Trophoblast cell (in vitro differentiated cells and primary cell): ENCODE measurements around the gene MIPOL1.

ENCODE experiments used
- DNase-seq, 2 donors: peaks; one replicate each; pipeline ENCODE4 v3.0.0-alpha.2; 2016
- H2AFZ ChIP-seq: 2 replicates; pipeline ENCODE4 v1.6.1; 2013; ENCODE audit warnings: low read length, moderate library complexity, mild to moderate bottlenecking; ENCODE audit not compliant: insufficient read depth, poor library complexity
- H2AK5ac ChIP-seq: 2 replicates; pipeline ENCODE4 v1.6.1; 2013; ENCODE audit warnings: mild to moderate bottlenecking, low read length
- H2BK120ac ChIP-seq: 2 replicates; pipeline ENCODE4 v1.6.1; 2013; ENCODE audit warnings: low read length, mild to moderate bottlenecking, moderate library complexity; ENCODE audit not compliant: insufficient read depth, poor library complexity
- H2BK12ac ChIP-seq: 2 replicates; pipeline ENCODE4 v1.6.1; 2013; ENCODE audit warnings: mild to moderate bottlenecking, low read length, moderate library complexity
- H2BK5ac ChIP-seq: 2 replicates; pipeline ENCODE4 v1.6.1; 2013; ENCODE audit warnings: low read length, low read depth, moderate library complexity, mild to moderate bottlenecking; ENCODE audit not compliant: poor library complexity
- H3K14ac ChIP-seq: 2 replicates; pipeline ENCODE4 v1.6.1; 2013; ENCODE audit warnings: mild to moderate bottlenecking, low read length
- H3K18ac ChIP-seq: 2 replicates; pipeline ENCODE4 v1.6.1; 2013; ENCODE audit warnings: mild to moderate bottlenecking, low read length
- H3K23ac ChIP-seq: 2 replicates; pipeline ENCODE4 v1.6.1; 2013; ENCODE audit warnings: low read length
- H3K27ac ChIP-seq: 2 replicates; pipeline ENCODE4 v1.5.1; 2013; ENCODE audit warnings: low read depth, mild to moderate bottlenecking, inconsistent platforms, low read length, moderate library complexity
- H3K27me3 ChIP-seq: 2 replicates; pipeline ENCODE4 v1.6.1; 2013; ENCODE audit warnings: inconsistent platforms, mild to moderate bottlenecking, low read length, moderate library complexity; ENCODE audit not compliant: insufficient read depth
- H3K36me3 ChIP-seq, 2 experiments: 1 replicate in 1 of 2; 2 replicates in 1 of 2; pipeline ENCODE4 v1.6.1; 2013; ENCODE audit warnings: low read length in 2 of 2, mild to moderate bottlenecking in 2 of 2, moderate library complexity in 1 of 2; ENCODE audit not compliant: insufficient read depth in 2 of 2, control insufficient read depth in 1 of 2
- H3K4ac ChIP-seq: 2 replicates; pipeline ENCODE4 v1.6.1; 2013; ENCODE audit warnings: low read depth, mild to moderate bottlenecking, low read length, moderate library complexity
- H3K4me1 ChIP-seq, 2 experiments: 1 replicate in 1 of 2; 2 replicates in 1 of 2; pipeline ENCODE4 v1.6.1; 2013; ENCODE audit warnings: low read length in 2 of 2, mild to moderate bottlenecking in 2 of 2, moderate library complexity in 1 of 2; ENCODE audit not compliant: insufficient read depth in 2 of 2, control insufficient read depth in 1 of 2
- H3K4me2 ChIP-seq: 2 replicates; pipeline ENCODE4 v1.6.1; 2013; ENCODE audit warnings: inconsistent platforms, mild to moderate bottlenecking, low read length, moderate library complexity
- H3K4me3 ChIP-seq: 2 replicates; pipeline ENCODE4 v1.5.1; 2013; ENCODE audit warnings: mild to moderate bottlenecking, low read depth, low read length, inconsistent platforms
- H3K79me1 ChIP-seq: one replicate; pipeline ENCODE4 v1.6.1; 2013; ENCODE audit warnings: low read length
- H3K79me2 ChIP-seq: 2 replicates; pipeline ENCODE4 v1.6.1; 2013; ENCODE audit warnings: low read length, mild to moderate bottlenecking; ENCODE audit not compliant: control insufficient read depth, insufficient read depth, poor library complexity
- H3K9ac ChIP-seq: 2 replicates; pipeline ENCODE4 v1.6.1; 2013; ENCODE audit warnings: mild to moderate bottlenecking, low read length
- H3K9me3 ChIP-seq: 2 replicates; pipeline ENCODE4 v1.6.1; 2013; ENCODE audit warnings: low read depth, mild to moderate bottlenecking, control low read depth, inconsistent platforms, low read length; ENCODE audit not compliant: insufficient read depth
- H4K12ac ChIP-seq: 2 replicates; pipeline ENCODE4 v1.6.1; 2013; ENCODE audit warnings: low read depth, mild to moderate bottlenecking, low read length, moderate library complexity
- H4K8ac ChIP-seq: 2 replicates; pipeline ENCODE4 v1.6.1; 2013; ENCODE audit warnings: low read depth, mild to moderate bottlenecking, low read length, moderate library complexity
- H4K91ac ChIP-seq: one replicate; pipeline ENCODE4 v1.6.1; 2013; ENCODE audit warnings: low read depth, mild to moderate bottlenecking, low read length, moderate library complexity
- WGBS: extraction: QIAGEN DNeasy Blood & Tissue Kit; methylation state at CpG from one replicate; pipeline ENCODE4 v1.1.7; 2013; ENCODE audit warnings: missing lambda C conversion rate; ENCODE audit not compliant: insufficient read length, insufficient coverage; ENCODE audit errors: extremely low coverage; 5-methylcytosine and 5-hydroxymethylcytosine counted together

MIPOL1 gene

GRCh38 chr14:37497422-37497821, 299.7 kb downstream of the MIPOL1 start:
- WGBS: no CpG with 5 or more reads among the region's 2 CpGs

DNA sequence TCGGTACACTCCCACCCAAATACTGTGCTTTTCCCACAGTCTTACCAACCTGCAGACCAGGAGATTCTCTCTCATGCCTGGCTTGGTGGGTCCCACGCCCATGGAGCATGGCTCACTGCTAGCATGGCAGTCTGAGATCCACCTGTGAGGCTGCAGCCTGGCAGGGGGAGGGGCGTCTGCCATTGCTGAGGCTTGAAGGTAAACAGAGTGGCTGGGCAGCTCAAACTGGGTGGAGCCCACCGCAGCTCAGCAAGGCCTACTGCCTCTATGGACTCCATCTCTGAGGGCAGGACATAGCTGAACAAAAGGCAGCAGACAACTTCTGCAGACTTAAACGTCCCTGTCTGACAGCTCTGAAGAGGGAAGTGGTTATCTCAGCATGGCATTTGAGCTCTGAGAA, 304.1 kb downstream of the MIPOL1 start:
- Histone ChIP-seq H3K4me2 (no peak overlapping the region), H3K14ac (no peak overlapping the region), H3K4ac (no peak overlapping the region), H3K9ac (no peak overlapping the region), H3K36me3 (no peaks in the 10 kb centered on the region), H3K4me3 (no peak overlapping the region), H4K8ac (no peak overlapping the region), H3K27ac (no peak overlapping the region), H2AK5ac (no peak overlapping the region), H3K79me2 (no peaks in the 10 kb centered on the region), H2BK12ac (no peak overlapping the region), H3K79me1 (no peaks in the 10 kb centered on the region), H3K18ac (no peak overlapping the region), H3K9me3 (no peaks in the 10 kb centered on the region), H3K23ac (no peak overlapping the region), H3K27me3 (no peaks in the 10 kb centered on the region), H2BK120ac (no peak overlapping the region), H3K4me1 (no peaks in the 10 kb centered on the region), H2BK5ac (no peak overlapping the region), H2AFZ (no peak overlapping the region), H4K12ac (no peak overlapping the region), H4K91ac (no peak overlapping the region)
- no CpG with 5 or more reads among the region's 5 CpGs for WGBS
- no peak for DNase-seq

More at GRCh38 chr14:37497422-37497821, 299.7 kb downstream of the MIPOL1 start:
- Histone ChIP-seq H2BK12ac (no peak overlapping the region), H2BK120ac (no peak overlapping the region), H3K18ac (no peak overlapping the region), H3K4me3 (no peak overlapping the region), H3K27me3 (no peaks in the 10 kb centered on the region), H3K9ac (no peak overlapping the region), H3K4me1 (no peaks in the 10 kb centered on the region), H3K79me2 (no peaks in the 10 kb centered on the region), H2BK5ac (no peak overlapping the region), H3K23ac (no peak overlapping the region), H3K14ac (no peak overlapping the region), H3K4me2 (no peak overlapping the region), H3K4ac (no peak overlapping the region), H3K9me3 (no peaks in the 10 kb centered on the region), H2AFZ (no peak overlapping the region), H3K36me3 (no peaks in the 10 kb centered on the region), H3K79me1 (no peaks in the 10 kb centered on the region), H4K12ac (no peak overlapping the region), H4K91ac (no peak overlapping the region), H3K27ac (no peak overlapping the region), H2AK5ac (no peak overlapping the region), H4K8ac (no peak overlapping the region)
- no peak for DNase-seq

DNA sequence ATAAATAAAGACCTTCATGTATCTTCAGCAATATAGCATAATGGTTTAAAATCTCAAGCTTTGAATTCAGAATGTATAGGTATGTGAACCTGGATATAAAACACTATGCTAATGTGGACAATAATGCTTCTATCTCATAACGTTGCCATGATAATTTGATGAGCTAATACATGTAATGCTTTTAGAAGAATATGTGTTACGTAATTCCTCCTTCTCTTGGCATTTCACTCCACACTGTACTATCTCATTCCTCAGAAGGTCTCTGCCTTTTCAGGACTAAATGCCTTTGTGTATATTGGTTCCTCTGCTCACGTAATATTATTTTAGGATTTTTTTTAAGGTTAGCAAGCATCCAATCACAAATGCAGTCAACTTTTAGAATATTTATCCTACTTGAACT, 310.8 kb downstream of the MIPOL1 start:
- no peak overlapping the region for H2BK5ac ChIP-seq
- no peaks in the 10 kb centered on the region for H3K4me1 ChIP-seq
- no peaks in the 10 kb centered on the region for H3K27me3 ChIP-seq
- H3K36me3 ChIP-seq: no peaks in the 10 kb centered on the region
- H3K18ac ChIP-seq: no peak overlapping the region
- no peaks in the 10 kb centered on the region for H3K9me3 ChIP-seq
- H4K12ac ChIP-seq: no peak overlapping the region
- H2AFZ ChIP-seq: no peak overlapping the region
- H3K79me2 ChIP-seq: no peaks in the 10 kb centered on the region
- no peak overlapping the region for H3K4ac ChIP-seq
- H3K79me1 ChIP-seq: no peaks in the 10 kb centered on the region
- no peak overlapping the region for H2BK120ac ChIP-seq
- no peak overlapping the region for H4K91ac ChIP-seq
- H4K8ac ChIP-seq: no peak overlapping the region
- no peak overlapping the region for H3K9ac ChIP-seq
- no peak for DNase-seq
- no peak overlapping the region for H3K4me2 ChIP-seq
- no peak overlapping the region for H3K27ac ChIP-seq
- H3K4me3 ChIP-seq: no peak overlapping the region
- no peak overlapping the region for H2BK12ac ChIP-seq
- no peak overlapping the region for H2AK5ac ChIP-seq
- H3K23ac ChIP-seq: no peak overlapping the region
- no CpG with 5 or more reads among the region's 3 CpGs for WGBS
- H3K14ac ChIP-seq: no peak overlapping the region

- Histone ChIP-seq H3K27me3 (no peaks in the 10 kb centered on the region), H2BK12ac (no peak overlapping the region), H3K79me2 (no peaks in the 10 kb centered on the region), H2BK5ac (no peak overlapping the region), H3K36me3 (no peaks in the 10 kb centered on the region), H3K9me3 (no peaks in the 10 kb centered on the region), H3K9ac (no peak overlapping the region), H4K91ac (no peak overlapping the region), H3K14ac (no peak overlapping the region), H4K8ac (no peak overlapping the region), H3K23ac (no peak overlapping the region), H2BK120ac (no peak overlapping the region), H3K4me2 (no peak overlapping the region), H4K12ac (no peak overlapping the region), H3K79me1 (no peaks in the 10 kb centered on the region), H2AFZ (no peak overlapping the region), H3K4me1 (no peaks in the 10 kb centered on the region), H3K4ac (no peak overlapping the region), H3K27ac (no peak overlapping the region), H3K4me3 (no peak overlapping the region), H3K18ac (no peak overlapping the region), H2AK5ac (no peak overlapping the region)
- no CpG with 5 or more reads among the region's 3 CpGs for WGBS
- no peak for DNase-seq
Observed at GRCh38 chr14:37512173-37512572, 314.4 kb downstream of the MIPOL1 start.
